ENCODE data around the gene UMODL1. TPM values are rescaled to one million over a fixed set of nuclear protein-coding genes. Genes with fewer than 3 reads are reported as not detected.

The UMODL1 gene
- total RNA-seq, 1 donor from 2014 or later = 0.08 TPM

DNA sequence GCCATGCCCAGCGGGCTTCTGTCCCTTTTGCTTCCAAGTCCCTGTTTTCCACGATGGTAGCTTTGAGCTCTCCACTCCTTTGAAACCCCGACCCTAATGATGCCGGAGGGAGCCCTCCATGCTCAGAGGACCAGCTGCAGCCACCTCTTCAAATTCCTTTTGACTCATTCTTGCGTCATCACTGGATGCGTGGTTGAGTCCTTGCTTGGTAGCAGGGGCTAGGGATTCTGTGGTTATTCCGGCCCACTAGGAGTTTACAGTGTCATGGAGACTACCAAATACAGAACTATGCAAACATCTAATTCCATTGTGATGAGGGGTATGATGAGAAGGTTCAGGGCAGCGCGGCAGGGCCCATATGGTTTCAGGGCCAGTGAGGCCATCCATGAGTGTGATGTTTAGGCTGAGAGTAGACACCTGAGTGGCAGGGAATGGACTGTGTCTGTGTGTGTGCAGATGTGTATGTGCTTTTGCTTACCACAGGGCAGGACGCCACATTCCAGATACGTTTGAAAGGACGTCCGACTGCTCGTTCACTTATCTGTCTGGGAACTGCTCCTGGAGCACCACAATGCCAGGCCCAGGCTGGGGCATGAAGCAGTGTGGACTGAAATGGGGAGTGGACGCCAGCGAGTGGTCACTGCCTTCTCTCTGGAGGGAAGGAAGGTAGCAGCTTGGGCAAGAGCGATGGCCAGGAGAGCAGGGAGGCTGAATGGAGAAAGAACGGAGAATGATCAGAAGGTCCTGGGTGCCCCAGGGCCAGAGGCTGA, 30.5 kb upstream of the UMODL1 start:
- no peak for ATAC-seq

DNA sequence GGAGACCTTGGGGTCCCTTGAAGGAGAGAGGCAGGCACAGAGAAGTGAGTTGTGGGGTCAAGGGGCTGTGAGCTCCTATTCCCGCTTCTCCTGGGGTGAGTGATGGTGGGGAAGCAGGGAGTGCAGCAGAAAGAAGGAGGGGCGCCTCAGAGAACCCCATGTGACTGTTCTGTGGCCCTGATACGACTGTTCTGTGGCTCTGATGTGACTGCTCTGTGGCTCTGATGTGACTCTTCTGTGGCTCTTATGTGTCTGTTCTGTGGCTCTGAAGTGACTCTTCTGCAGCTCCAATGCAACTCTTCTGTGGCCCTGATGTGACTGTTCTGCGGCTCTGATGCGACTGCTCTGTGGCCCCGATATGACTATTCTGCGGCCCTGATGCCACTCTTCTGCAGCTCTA, 29.9 kb upstream of the UMODL1 start:
- ATAC-seq = no peak

DNA sequence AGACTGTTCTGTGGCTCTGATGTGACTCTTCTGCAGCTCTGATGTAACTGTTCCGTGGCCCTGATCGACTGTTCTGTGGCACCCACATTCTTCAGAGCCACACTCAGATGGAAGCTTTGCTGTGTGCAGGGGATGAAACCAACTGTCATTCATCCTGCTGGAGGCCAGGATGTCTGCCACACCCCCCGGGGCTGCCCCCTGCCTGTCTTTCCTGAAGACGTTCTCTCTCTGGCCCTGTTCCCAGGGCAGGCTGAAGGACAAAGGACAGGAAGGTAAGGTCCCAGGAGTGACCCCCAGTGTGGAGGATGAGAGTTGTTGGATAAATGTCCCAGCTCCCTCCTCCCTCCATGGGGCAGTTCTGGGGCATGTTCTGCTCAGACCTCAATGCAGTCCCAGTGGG, 29.4 kb upstream of the UMODL1 start:
- ATAC-seq = no peak

GRCh38 chr21:42042651-42043050, 28.5 kb upstream of the UMODL1 start:
- no peak for ATAC-seq

DNA sequence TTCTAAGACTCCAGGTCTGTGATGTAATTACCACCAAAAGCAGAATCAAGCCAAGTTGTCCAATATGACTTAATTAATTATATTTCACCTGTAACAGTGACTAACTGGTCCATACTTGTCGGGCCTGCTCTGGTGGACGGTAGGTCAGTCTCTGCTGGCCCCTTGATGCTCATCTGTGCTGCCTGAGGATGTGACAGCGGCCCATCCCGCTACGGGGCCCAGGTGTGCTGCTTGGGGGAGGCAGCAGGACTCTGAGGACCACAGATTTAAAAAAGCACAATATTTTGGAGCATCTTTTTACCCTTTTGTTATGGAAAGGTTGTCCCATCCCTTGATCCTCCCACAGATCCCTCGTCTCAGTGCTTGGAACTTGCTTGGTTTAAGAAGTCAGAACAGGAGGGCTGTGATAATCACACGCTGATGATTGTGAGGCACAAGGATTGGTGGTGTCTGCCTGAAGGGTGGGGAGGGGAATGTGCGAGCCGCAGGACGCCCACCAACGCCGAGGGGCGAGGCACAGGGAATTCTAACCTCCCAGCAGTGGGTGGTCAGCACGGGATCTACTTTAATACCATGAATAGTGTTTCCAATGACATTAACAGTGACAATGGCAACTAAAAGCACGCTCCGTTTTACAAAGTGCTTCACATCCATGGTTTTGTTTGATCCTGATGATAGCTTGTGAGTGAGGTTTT, 27.8 kb upstream of the UMODL1 start:
- ATAC-seq = no peak

DNA sequence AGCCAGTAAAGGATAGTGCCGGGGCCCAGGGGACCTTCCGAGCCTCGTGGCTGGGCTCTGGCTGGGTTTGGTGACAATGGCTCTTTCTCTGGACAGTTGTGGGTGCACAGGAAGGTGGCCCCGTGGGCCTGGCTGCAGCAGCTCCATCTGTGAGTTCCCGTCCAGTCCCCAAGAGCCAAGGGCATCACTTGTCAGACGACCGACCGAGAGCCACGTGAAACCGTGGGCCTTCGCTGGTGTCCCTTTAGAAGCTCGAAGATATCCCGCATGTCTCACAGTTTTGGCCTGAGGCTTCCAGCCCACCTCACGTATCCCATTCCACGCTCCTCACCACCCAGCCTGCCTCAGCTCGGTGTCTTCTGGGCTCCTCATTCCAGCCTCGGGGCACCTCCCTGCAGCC, 27.2 kb upstream of the UMODL1 start:
- ATAC-seq = no peak

DNA sequence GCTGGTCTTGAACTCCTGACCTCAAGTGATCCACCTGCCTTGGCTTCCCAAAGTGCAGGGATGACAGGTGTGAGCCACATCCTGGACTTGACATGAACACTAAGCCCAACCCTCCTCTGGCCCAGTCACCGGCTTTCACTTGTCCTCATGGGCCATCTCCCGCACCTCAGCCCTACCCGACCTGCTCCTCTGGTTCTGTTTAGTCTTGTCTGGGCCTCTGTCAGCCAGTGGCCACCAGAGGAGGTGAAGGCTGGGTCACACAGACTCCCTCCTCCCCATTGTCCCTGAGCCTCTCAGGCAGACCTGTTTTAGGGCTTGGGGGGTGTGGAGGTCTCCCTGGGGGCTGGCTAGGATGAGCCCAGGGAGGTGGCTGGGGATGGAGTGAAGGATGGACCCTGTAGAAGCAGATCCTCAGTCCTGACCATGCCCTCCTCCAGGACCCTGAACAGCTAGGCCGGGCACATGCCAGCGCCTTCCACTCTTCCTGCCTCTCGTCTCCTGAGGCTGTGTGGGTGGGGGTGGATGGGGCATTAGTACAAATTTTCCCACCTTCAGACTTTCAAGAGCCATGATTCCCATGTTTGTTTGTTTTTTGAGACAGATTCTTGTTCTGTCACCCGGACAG, 26.1 kb upstream of the UMODL1 start:
- peak; percentile 94 for ATAC-seq

GRCh38 chr21:42047821-42048613, 23.1 kb upstream of the UMODL1 start:
- ATAC-seq = no peak

GRCh38 chr21:42048870-42049577, 22.1 kb upstream of the UMODL1 start:
- ATAC-seq = no peak

GRCh38 chr21:42049578-42050430, 21.3 kb upstream of the UMODL1 start:
- no peak for ATAC-seq

- ATAC-seq = no peak
Measured at GRCh38 chr21:42051788-42052187, 19.3 kb upstream of the UMODL1 start.

- no peak for ATAC-seq
Measured at GRCh38 chr21:42055425-42055824, 15.7 kb upstream of the UMODL1 start.

DNA sequence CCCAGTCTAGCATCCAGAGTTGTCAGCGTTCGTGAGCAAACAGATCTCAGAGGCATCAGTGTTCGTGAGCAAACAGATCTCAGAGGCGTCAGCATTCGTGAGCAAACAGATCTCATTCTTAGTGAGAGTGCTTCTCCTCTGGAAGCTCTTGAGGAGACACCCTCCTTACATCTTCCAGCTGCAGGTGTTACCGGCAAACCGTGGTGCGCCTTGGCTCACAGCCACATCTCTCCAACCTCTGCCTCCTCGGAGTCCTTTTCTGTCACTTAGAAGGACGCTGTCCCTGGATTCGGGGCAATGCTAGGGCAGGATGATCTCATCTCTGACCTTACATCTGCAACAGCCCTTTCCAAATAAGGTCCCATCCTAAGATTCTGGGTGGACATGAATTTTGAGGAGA, 14.6 kb upstream of the UMODL1 start:
- no peak for ATAC-seq

DNA sequence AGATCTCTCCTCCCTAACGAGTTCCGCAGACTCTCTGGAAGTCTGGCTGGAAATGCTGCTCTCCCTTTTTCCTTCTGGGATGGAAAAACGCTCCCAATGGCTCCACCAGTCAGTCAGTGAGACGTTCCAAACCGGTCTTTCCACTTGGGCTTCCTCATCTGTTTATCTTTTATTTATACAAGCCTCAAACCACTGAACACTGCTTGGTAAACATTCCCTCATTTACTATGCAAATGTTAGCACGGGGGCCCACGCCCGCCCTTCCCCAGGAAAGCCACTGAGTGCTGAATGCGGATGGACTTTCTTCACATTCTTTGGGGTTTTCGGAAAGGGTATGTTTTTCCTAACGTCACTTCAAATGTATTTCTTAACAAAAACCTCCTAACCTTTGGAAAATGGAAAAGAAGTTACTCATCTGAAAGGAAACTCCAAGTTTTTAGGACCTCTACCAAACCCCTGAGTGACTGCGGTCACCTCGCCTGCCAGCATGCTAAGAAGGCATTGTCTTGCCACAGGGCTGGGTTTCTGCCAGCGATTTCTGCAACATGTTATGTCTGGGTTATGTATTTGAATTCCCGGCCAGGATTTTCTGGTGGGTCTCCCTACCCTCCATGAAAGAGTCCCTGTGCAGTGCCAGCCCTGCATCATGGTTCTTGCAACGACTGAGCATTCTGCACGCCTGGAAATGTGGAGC, 14.0 kb upstream of the UMODL1 start:
- ATAC-seq = peak; percentile 47

- ATAC-seq = no peak
Measured at GRCh38 chr21:42057851-42058437, 13.2 kb upstream of the UMODL1 start.

DNA sequence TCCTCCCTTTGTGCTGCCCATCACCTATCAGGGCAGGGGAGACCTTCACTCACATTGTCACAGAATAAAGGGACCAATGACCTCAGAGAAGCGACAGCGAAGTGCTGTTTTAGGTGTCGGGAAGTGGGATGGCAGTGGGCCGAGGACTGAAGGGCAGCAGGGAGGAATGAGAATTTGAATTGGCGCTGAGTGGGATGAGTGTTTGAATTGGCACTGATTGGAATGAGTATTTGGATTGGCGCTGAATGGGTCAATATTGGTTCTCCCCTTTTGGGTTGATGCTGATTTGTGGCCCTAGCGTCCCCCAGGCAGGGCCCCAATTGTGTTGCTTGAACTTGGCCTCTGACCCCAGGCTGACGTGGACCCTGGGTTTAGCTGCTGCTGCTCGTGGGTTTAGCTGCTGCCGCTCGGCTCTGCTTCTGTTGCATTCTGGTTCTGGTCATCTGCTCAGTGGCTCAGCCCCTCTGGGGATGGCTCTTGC, 12.4 kb upstream of the UMODL1 start:
- no peak for ATAC-seq

DNA sequence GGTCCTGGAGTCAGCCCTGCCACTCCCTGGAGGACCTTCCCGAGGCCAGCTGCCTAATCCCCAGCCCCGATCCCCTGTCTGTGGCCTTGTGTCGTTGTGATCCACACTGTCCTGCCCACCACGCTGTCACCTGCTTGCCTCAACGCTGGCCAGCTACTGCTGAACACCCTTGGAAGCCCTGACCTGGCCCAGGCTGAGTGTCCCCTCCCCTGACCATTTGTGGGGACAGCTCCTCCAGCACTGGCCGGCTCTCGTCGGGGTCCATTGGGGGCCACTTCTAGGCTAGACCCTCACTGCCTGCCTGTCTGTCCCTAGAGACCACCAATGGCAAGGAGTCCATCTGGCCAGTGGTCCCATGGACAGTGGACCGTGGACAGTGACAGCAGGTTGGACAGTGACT, 12.0 kb upstream of the UMODL1 start:
- ATAC-seq = no peak

GRCh38 chr21:42059721-42060120, 11.4 kb upstream of the UMODL1 start:
- no peak for ATAC-seq

DNA sequence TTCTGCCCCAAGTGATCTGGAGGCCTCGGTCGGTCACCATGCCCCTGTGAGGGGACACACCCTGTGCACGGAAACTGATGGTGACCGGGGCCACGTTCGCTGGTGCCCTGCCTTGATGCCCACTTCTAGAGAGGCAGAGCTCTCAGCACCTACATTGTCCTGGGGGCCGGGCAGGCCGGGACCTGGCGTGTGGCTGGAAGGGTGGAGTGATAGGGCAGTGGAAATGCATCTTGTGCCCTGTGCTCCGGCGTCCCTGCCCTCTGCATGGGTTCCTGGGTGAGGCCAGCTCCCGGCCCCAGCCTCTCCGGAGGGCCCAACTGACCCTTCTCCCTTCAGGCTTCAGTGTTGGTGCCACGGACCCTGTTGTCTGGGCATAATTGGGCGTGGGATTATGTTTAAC, 11.0 kb upstream of the UMODL1 start:
- ATAC-seq = no peak

Data from esophagus mucosa (tissue), 1 donor.